SK-N-SH (cell line): ENCODE measurements around the gene DGAT2. TPM values are rescaled to one million over a fixed set of nuclear protein-coding genes. Genes with fewer than 3 reads are reported as not detected.

Experiments used
- CTCF ChIA-PET: fragments of 300-600, 350-600 bp; formaldehyde crosslinking; extraction: SDS; loops from one replicate; lab custom pipeline; 2021; lab: Yijun Ruan, JAX
- POLR2A ChIA-PET: fragments of 350-600 bp; sonication (Branson Sonifier 250); formaldehyde crosslinking; extraction: SDS; loops from one replicate; lab custom pipeline; 2020; ENCODE audit warnings: antibody characterized with exemption, inconsistent platforms; lab: Yijun Ruan, JAX
- DNase-seq: peaks from one replicate; pipeline ENCODE4 v3.0.0; 2012
- H2AFZ ChIP-seq: fragments of 200-600 bp; sonication (generic); 2 replicates; pipeline ENCODE4 v1.8.1; 2016; ENCODE audit warnings: antibody characterized with exemption, mild to moderate bottlenecking, low read depth
- H3F3A ChIP-seq: fragments of 200-600 bp; sonication (generic); replicated peaks from 2 replicates; pipeline ENCODE3; 2016; ENCODE audit warnings: antibody characterized with exemption, mild to moderate bottlenecking; ENCODE audit not compliant: insufficient read depth
- H3K27ac ChIP-seq, 2 experiments: fragments of 200-500 bp in 1 of 2; fragments of 200-600 bp in 1 of 2; sonication (Bioruptor generic) in 1 of 2; sonication (generic), shearing (Covaris generic) in 1 of 2; 2 replicates each; pipeline versions ENCODE4 v1.5.1 to v1.6.1; 2014 to 2016; ENCODE audit warnings: low read depth in 2 of 2, inconsistent platforms in 1 of 2, low read length in 1 of 2, mild to moderate bottlenecking in 1 of 2, mixed read lengths in 1 of 2
- H3K27me3 ChIP-seq: fragments of 200-600 bp; sonication (generic), shearing (Covaris generic); 2 replicates; pipeline ENCODE4 v1.6.1; 2016; ENCODE audit warnings: mixed run types; ENCODE audit not compliant: insufficient read depth
- H3K36me3 ChIP-seq, 2 experiments: fragments of 200-500 bp in 1 of 2; fragments of 200-600 bp in 1 of 2; sonication (Bioruptor generic) in 1 of 2; sonication (generic) in 1 of 2; replicated peaks in 1 of 2; 2 replicates each; pipeline versions ENCODE3 to v1.5.1; 2014 to 2016; ENCODE audit warnings: low read length in 1 of 2, mild to moderate bottlenecking in 1 of 2; ENCODE audit not compliant: insufficient read depth in 2 of 2, control insufficient read depth in 1 of 2
- H3K4me1 ChIP-seq, 2 experiments: fragments of 200-500 bp in 1 of 2; fragments of 200-600 bp in 1 of 2; sonication (Bioruptor generic) in 1 of 2; sonication (generic), shearing (Covaris generic) in 1 of 2; 2 replicates each; pipeline versions ENCODE4 v1.5.1 to v1.6.1; 2014 to 2016; ENCODE audit warnings: low read depth in 1 of 2, low read length in 1 of 2, mixed run types in 1 of 2; ENCODE audit not compliant: insufficient read depth in 2 of 2, control insufficient read depth in 1 of 2
- H3K4me2 ChIP-seq: fragments of 200-600 bp; sonication (generic), shearing (Covaris generic); 2 replicates; pipeline ENCODE4 v1.6.1; 2017; ENCODE audit warnings: mixed run types
- H3K4me3 ChIP-seq, 2 experiments: fragments of 200-500 bp in 1 of 2; fragments of 200-600 bp in 1 of 2; sonication (Bioruptor generic) in 1 of 2; sonication (generic), shearing (Covaris generic) in 1 of 2; 2 replicates each; pipeline versions ENCODE4 v1.5.1 to v1.8.1; 2014 to 2016; ENCODE audit warnings: low read depth in 2 of 2, inconsistent platforms in 1 of 2, low read length in 1 of 2, mild to moderate bottlenecking in 1 of 2, mixed read lengths in 1 of 2, moderate library complexity in 1 of 2
- H3K79me2 ChIP-seq: fragments of 200-600 bp; sonication (generic); 2 replicates; pipeline ENCODE4 v1.8.1; 2017; ENCODE audit warnings: mild to moderate bottlenecking; ENCODE audit not compliant: insufficient read depth
- H3K9ac ChIP-seq: fragments of 200-600 bp; sonication (generic); 2 replicates; pipeline ENCODE4 v1.6.1; 2017; ENCODE audit warnings: mixed run types
- H3K9me2 ChIP-seq: fragments of 200-600 bp; sonication (generic); 2 replicates; pipeline ENCODE4 v1.6.1; 2017; ENCODE audit warnings: mixed run types
- H3K9me3 ChIP-seq: fragments of 200-600 bp; sonication (generic); 2 replicates; pipeline ENCODE4 v1.6.1; 2017; ENCODE audit warnings: mixed run types, mild to moderate bottlenecking, moderate library complexity
- H4K20me1 ChIP-seq: fragments of 200-600 bp; sonication (generic); 2 replicates; pipeline ENCODE4 v1.6.1; 2017; ENCODE audit warnings: mild to moderate bottlenecking, mixed run types; ENCODE audit not compliant: insufficient read depth
- CHD2 ChIP-seq: fragments of 150-350 bp; IDR thresholded peaks from 2 replicates; pipeline ENCODE4 v1.6.1; 2018; ENCODE audit warnings: low read length; ENCODE audit not compliant: partially characterized antibody
- ELF1 ChIP-seq: IDR thresholded peaks from 2 replicates; pipeline ENCODE4 v1.4.0; 2012
- EP300 ChIP-seq, 2 experiments: IDR thresholded peaks; 2 replicates each; pipeline versions ENCODE4 v1.4.0 to v1.6.1; 2012; ENCODE audit warnings: borderline replicate concordance in 1 of 2, low read depth in 1 of 2, low read length in 1 of 2
- EZH2phosphoT487 ChIP-seq: fragments of 200-600 bp; sonication (generic); IDR thresholded peaks from 2 replicates; pipeline ENCODE4 v1.6.1; 2017; ENCODE audit warnings: low read depth, mixed run types, mild to moderate bottlenecking, antibody characterized with exemption, moderate library complexity, borderline replicate concordance
- FOXJ3 ChIP-seq: sonication (generic); formaldehyde crosslinking; IDR thresholded peaks from 2 replicates; pipeline ENCODE4 v1.5.1; 2020; ENCODE audit warnings: mild to moderate bottlenecking, missing genetic modification reagents
- GABPA ChIP-seq: IDR thresholded peaks from 2 replicates; pipeline ENCODE4 v1.4.0; 2012; ENCODE audit warnings: low read depth, mild to moderate bottlenecking
- GATA2 ChIP-seq: sonication (generic); formaldehyde crosslinking; IDR thresholded peaks from 2 replicates; pipeline ENCODE4 v1.5.0; 2020; ENCODE audit warnings: mild to moderate bottlenecking, missing genetic modification reagents
- NFIC ChIP-seq: IDR thresholded peaks from 2 replicates; pipeline ENCODE4 v1.4.0; 2012; ENCODE audit warnings: borderline replicate concordance
- NRF1 ChIP-seq: IDR thresholded peaks from 2 replicates; pipeline ENCODE4 v1.6.1; 2012; ENCODE audit warnings: low read depth, mild to moderate bottlenecking, low read length
- RAD21 ChIP-seq: IDR thresholded peaks from 2 replicates; pipeline ENCODE4 v1.6.1; 2012; ENCODE audit warnings: mild to moderate bottlenecking, low read length
- RFX5 ChIP-seq: IDR thresholded peaks from 2 replicates; pipeline ENCODE4 v1.6.1; 2012; ENCODE audit warnings: mild to moderate bottlenecking, improper control_type of control experiment, low read length
- RXRA ChIP-seq: IDR thresholded peaks from 2 replicates; pipeline ENCODE4 v1.4.0; 2012; ENCODE audit warnings: low read depth, mild to moderate bottlenecking, borderline replicate concordance
- SMC3 ChIP-seq: IDR thresholded peaks from 2 replicates; pipeline ENCODE4 v1.6.1; 2012; ENCODE audit warnings: low read depth, low read length, improper control_type of control experiment
- TAF1 ChIP-seq: IDR thresholded peaks from 2 replicates; pipeline ENCODE4 v1.6.1; 2012; ENCODE audit warnings: low read depth, mild to moderate bottlenecking, low read length, moderate library complexity, borderline replicate concordance
- TCF12 ChIP-seq: IDR thresholded peaks from 2 replicates; pipeline ENCODE4 v1.4.0; 2012
- TEAD4 ChIP-seq: IDR thresholded peaks from 2 replicates; pipeline ENCODE4 v1.4.0; 2012; ENCODE audit warnings: mild to moderate bottlenecking, borderline replicate concordance; ENCODE audit not compliant: insufficient read depth
- YY1 ChIP-seq: IDR thresholded peaks from 2 replicates; pipeline ENCODE4 v1.4.0; 2012; ENCODE audit warnings: low read depth, mild to moderate bottlenecking
- WGBS: methylation state at CpG from one replicate; pipeline ENCODE4 v1.1.6; 2017; ENCODE audit warnings: low lambda C conversion rate; 5-methylcytosine and 5-hydroxymethylcytosine counted together
- polyA plus RNA-seq, 3 experiments: library from polyadenylated mRNA; depleted of rRNA; stranded (reverse); fragments of >200 nt; gene quantifications; 2 replicates each; pipeline ENCODE4 v1.2.3, GENCODE V29; 2012
- TF ChIP-seq, protein P1 (sequence below): IDR thresholded peaks from 2 replicates; pipeline ENCODE4 v1.4.0; 2012; ENCODE audit warnings: low read depth, borderline replicate concordance
- TF ChIP-seq, protein P2 (sequence below): IDR thresholded peaks from 2 replicates; pipeline ENCODE4; 2012
- TF ChIP-seq, protein P3 (sequence below): fragments of 150-350 bp; IDR thresholded peaks from 2 replicates; pipeline ENCODE4 v1.6.1; 2016; ENCODE audit warnings: mild to moderate bottlenecking, low read depth, low read length
- TF ChIP-seq, protein P4 (sequence below): fragments of 150-350 bp; IDR thresholded peaks from 2 replicates; pipeline ENCODE4 v1.6.1; 2017; ENCODE audit warnings: antibody characterized with exemption, low read length, low read depth, borderline replicate concordance
- TF ChIP-seq, protein P5 (sequence below): IDR thresholded peaks from 2 replicates; pipeline ENCODE4 v1.6.1; 2012; ENCODE audit warnings: mild to moderate bottlenecking, low read depth, low read length, moderate library complexity

DGAT2 gene
- polyA plus RNA-seq, 1 of the 3 experiments (the other 2 are of a cell fraction) = 1.4 TPM

DNA sequence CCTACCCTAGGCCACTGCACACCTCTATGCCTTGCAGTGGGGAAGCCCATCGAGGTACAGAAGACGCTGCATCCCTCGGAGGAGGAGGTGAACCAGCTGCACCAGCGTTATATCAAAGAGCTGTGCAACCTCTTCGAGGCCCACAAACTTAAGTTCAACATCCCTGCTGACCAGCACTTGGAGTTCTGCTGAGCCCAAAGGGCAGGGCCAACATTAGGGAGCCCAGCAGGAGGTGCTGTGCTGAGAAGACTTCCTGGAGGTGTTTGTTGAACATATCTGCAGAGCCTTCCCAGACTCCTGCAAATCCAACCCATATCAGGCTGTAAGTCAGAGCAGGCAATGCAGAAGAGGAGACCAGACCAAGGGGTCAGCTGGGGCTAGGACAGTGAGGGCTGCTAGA lies 37.5 kb upstream of the DGAT2 start:
- no peaks in the 10 kb centered on the region for H3K9me2 ChIP-seq
- WGBS = 75% methylated on average over 5 of the region's 5 CpGs
- peaks cover 0 to 17% of the 10 kb centered on the region in 2 experiments; a peak in 1 of 4 replicates for H3K4me1 ChIP-seq
- no peaks in the 10 kb centered on the region for H3F3A ChIP-seq
- no peaks in the 10 kb centered on the region for H3K36me3 ChIP-seq
- H3K27me3 ChIP-seq = no peaks in the 10 kb centered on the region; the same call in 1 of the 2 replicates
- H3K4me3 ChIP-seq = no peak overlapping the region
- H3K4me2 ChIP-seq = no peak overlapping the region
- no peak overlapping the region for H2AFZ ChIP-seq
- DNase-seq = no peak
- H3K27ac ChIP-seq = no peak overlapping the region
- H3K79me2 ChIP-seq = no peaks in the 10 kb centered on the region
- H3K9me3 ChIP-seq = no peaks in the 10 kb centered on the region
- no peak overlapping the region for H3K9ac ChIP-seq
- no peak for TF ChIP-seq ELF1
- no peak for TF ChIP-seq GATA2 (CRISPR knock-in tag)
- no peak for TF ChIP-seq FOXJ3
- TF ChIP-seq, protein P1, sequence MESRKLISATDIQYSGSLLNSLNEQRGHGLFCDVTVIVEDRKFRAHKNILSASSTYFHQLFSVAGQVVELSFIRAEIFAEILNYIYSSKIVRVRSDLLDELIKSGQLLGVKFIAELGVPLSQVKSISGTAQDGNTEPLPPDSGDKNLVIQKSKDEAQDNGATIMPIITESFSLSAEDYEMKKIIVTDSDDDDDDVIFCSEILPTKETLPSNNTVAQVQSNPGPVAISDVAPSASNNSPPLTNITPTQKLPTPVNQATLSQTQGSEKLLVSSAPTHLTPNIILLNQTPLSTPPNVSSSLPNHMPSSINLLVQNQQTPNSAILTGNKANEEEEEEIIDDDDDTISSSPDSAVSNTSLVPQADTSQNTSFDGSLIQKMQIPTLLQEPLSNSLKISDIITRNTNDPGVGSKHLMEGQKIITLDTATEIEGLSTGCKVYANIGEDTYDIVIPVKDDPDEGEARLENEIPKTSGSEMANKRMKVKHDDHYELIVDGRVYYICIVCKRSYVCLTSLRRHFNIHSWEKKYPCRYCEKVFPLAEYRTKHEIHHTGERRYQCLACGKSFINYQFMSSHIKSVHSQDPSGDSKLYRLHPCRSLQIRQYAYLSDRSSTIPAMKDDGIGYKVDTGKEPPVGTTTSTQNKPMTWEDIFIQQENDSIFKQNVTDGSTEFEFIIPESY = no peak
- no peak for TF ChIP-seq TCF12
- TF ChIP-seq, protein P2, sequence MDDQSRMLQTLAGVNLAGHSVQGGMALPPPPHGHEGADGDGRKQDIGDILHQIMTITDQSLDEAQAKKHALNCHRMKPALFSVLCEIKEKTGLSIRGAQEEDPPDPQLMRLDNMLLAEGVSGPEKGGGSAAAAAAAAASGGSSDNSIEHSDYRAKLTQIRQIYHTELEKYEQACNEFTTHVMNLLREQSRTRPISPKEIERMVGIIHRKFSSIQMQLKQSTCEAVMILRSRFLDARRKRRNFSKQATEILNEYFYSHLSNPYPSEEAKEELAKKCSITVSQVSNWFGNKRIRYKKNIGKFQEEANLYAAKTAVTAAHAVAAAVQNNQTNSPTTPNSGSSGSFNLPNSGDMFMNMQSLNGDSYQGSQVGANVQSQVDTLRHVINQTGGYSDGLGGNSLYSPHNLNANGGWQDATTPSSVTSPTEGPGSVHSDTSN = no peak
- TF ChIP-seq, protein P3, sequence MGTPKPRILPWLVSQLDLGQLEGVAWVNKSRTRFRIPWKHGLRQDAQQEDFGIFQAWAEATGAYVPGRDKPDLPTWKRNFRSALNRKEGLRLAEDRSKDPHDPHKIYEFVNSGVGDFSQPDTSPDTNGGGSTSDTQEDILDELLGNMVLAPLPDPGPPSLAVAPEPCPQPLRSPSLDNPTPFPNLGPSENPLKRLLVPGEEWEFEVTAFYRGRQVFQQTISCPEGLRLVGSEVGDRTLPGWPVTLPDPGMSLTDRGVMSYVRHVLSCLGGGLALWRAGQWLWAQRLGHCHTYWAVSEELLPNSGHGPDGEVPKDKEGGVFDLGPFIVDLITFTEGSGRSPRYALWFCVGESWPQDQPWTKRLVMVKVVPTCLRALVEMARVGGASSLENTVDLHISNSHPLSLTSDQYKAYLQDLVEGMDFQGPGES = no peak
- TF ChIP-seq TAF1 = no peak
- TF ChIP-seq NFIC = no peak
- TF ChIP-seq EZH2phosphoT487 = no peak
- TF ChIP-seq TEAD4 = no peak
- TF ChIP-seq YY1 = no peak
- no peak for TF ChIP-seq RXRA
- ChIA-PET CTCF (no interaction called here), POLR2A (no interaction called here)
- no peaks in the 10 kb centered on the region for H4K20me1 ChIP-seq

DNA sequence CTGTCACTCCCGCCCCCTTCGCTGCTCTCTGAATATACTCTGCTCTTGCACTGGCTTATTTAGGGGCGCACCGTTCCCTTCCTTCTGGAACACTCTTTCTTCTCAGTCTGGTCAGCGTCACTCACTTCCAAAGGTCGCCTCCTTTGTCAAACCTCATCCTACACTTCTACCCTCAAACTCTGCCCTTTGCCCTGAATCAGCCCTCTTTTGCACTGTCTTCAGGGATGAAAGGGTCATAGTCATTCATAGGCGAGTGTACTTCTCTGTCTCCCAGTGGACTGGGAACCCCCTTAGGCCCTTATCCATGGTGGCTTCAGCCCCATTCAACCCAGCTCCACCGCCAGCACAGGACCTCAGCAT lies 35.5 kb upstream of the DGAT2 start:
- Histone ChIP-seq H3K4me1 (peaks cover 0 to 16% of the 10 kb centered on the region in 2 experiments; a peak in 1 of 4 replicates), H3K79me2 (no peaks in the 10 kb centered on the region), H3K4me3 (no peak overlapping the region), H3K9me2 (no peaks in the 10 kb centered on the region), H3K4me2 (no peak overlapping the region), H3K27me3 (no peaks in the 10 kb centered on the region; the same call in 1 of the 2 replicates), H2AFZ (no peak overlapping the region), H3K27ac (no peak overlapping the region), H4K20me1 (no peaks in the 10 kb centered on the region), H3K9me3 (no peaks in the 10 kb centered on the region), H3K9ac (no peak overlapping the region), H3K36me3 (no peaks in the 10 kb centered on the region), H3F3A (no peaks in the 10 kb centered on the region)
- CTCF ChIA-PET = no interaction called here
- WGBS = 75% methylated on average over 8 of the region's 8 CpGs
- POLR2A ChIA-PET = no interaction called here
- DNase-seq = no peak
- TF ChIP-seq EP300 (IDR thresholded peaks at IDR 0.05; ENCODE audit: borderline replicate concordance in 1 of 2, low read depth in 1 of 2, low read length in 1 of 2) (no peak), GABPA (no peak), GATA2 (CRISPR knock-in tag) (no peak), RFX5 (no peak), CHD2 (no peak), SMC3 (no peak), RAD21 (no peak), NRF1 (no peak), FOXJ3 (no peak)
- TF ChIP-seq, protein P4, sequence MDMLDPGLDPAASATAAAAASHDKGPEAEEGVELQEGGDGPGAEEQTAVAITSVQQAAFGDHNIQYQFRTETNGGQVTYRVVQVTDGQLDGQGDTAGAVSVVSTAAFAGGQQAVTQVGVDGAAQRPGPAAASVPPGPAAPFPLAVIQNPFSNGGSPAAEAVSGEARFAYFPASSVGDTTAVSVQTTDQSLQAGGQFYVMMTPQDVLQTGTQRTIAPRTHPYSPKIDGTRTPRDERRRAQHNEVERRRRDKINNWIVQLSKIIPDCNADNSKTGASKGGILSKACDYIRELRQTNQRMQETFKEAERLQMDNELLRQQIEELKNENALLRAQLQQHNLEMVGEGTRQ = no peak
- TF ChIP-seq, protein P5, sequence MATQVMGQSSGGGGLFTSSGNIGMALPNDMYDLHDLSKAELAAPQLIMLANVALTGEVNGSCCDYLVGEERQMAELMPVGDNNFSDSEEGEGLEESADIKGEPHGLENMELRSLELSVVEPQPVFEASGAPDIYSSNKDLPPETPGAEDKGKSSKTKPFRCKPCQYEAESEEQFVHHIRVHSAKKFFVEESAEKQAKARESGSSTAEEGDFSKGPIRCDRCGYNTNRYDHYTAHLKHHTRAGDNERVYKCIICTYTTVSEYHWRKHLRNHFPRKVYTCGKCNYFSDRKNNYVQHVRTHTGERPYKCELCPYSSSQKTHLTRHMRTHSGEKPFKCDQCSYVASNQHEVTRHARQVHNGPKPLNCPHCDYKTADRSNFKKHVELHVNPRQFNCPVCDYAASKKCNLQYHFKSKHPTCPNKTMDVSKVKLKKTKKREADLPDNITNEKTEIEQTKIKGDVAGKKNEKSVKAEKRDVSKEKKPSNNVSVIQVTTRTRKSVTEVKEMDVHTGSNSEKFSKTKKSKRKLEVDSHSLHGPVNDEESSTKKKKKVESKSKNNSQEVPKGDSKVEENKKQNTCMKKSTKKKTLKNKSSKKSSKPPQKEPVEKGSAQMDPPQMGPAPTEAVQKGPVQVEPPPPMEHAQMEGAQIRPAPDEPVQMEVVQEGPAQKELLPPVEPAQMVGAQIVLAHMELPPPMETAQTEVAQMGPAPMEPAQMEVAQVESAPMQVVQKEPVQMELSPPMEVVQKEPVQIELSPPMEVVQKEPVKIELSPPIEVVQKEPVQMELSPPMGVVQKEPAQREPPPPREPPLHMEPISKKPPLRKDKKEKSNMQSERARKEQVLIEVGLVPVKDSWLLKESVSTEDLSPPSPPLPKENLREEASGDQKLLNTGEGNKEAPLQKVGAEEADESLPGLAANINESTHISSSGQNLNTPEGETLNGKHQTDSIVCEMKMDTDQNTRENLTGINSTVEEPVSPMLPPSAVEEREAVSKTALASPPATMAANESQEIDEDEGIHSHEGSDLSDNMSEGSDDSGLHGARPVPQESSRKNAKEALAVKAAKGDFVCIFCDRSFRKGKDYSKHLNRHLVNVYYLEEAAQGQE = no peak
